HG03432 (cell line): ENCODE results near the gene THOC7.

Experiments used
- ATAC-seq: cut with Tn5 transposase; IDR thresholded peaks from one replicate; pipeline ENCODE4 v1.9.1; 2021; ENCODE audit warnings: mild to moderate bottlenecking, moderate library complexity; ENCODE audit not compliant: unreplicated experiment

Gene THOC7

DNA sequence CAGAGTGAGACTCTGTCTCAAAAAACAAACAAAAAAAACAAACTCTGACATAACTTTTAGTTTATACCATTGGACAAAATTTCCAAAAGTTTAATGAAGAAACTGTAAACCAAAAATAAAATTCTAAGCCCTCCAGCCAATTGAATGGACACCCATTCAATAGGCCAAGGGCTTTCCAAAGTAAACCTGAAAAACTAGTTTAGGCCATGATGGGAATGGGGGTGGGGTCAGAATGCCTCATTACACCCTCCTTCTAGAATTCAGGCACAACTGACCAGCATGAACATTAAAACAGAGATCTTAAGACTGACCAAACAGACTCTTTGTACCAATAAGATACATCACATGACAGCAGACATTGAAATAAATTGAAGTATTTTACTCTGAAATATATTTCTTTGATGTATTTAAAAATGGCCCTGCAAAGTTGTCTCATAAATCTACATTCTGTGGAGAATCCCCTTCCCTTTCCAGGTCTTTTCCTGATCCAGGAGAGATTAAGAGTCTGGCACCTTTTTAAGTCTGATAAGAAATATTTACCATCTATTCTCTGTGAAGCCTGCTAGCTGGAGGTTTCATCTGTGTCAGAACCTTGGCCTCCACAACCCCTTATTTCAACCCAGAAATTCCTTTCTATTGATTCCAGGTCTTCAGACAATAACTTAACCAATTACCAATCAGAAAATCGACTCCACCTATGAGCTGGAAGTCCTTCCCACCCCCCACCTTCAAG, 15.7 kb downstream of the THOC7 start:
- no peak for ATAC-seq

GRCh38 chr3:63845215-63845614, 18.4 kb downstream of the THOC7 start:
- ATAC-seq: no peak

- ATAC-seq: no peak
Measured at GRCh38 chr3:63842127-63842526, 21.5 kb downstream of the THOC7 start.

GRCh38 chr3:63841704-63842103, 21.9 kb downstream of the THOC7 start:
- no peak for ATAC-seq

- no peak for ATAC-seq
Measured at GRCh38 chr3:63832395-63832794, 31.2 kb downstream of the THOC7 start.

- ATAC-seq: no peak
Measured at GRCh38 chr3:63830526-63830925, 33.1 kb downstream of the THOC7 start.

DNA sequence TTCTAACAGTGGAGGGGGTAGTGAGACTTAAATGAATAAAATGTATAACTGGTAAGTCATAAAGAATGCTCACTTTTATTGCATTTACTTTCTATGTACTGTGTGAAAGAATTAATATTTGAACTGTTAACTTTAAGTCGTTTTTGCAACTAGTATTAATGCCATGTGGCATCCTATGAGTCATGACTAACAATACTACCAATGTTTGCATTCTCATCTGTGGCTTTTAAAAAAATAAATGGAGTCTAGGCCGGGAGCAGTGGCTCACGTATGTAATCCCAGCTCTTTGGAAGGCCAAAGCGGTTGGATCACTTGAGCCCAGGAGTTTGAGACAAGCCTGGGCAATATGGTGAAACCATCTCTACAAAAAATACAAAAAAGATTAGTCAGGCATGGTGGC, 39.3 kb downstream of the THOC7 start:
- no peak for ATAC-seq

DNA sequence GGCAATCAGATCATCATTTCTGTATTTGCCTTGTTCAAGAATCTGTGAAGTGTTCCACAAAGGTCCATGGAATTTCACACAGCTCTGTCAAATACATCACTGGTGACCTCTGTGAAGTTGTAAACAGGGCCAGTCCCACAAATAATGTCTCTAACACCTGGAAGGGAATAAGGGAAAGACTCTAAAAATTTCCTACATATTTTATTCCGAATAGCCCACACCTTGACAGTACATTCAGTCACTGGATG, 44.5 kb downstream of the THOC7 start, which contains the start of gene C3orf49:
TSS of gene C3orf49 (plus strand) at position 149 of the 248 bp plus-strand sequence. CDS start 173 bp downstream, outside the sequence.
- ATAC-seq: no peak

GRCh38 chr3:63818282-63819150, 45.1 kb downstream of the THOC7 start:
- ATAC-seq: peak; percentile 84

DNA sequence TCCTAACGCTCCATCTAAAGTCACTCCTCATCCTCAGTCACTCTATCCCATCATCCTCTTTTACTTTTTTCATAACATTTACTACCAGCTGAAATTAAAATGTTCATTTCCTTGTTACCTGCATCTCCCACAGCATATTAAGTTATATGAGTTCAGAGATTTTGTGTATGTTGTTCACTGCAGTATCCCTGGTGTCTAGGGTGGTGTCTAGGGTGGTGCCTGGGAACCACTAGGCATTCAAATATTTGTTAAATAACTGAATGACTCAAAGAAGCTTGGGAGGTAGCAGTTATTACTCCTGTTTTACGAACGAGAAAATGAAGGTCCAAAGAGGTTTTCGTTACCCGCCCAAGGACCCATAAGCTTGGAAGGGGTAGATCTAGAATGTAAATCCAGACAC, 46.4 kb downstream of the THOC7 start:
- no peak for ATAC-seq

GRCh38 chr3:63814237-63814636, 49.4 kb downstream of the THOC7 start:
- no peak for ATAC-seq

DNA sequence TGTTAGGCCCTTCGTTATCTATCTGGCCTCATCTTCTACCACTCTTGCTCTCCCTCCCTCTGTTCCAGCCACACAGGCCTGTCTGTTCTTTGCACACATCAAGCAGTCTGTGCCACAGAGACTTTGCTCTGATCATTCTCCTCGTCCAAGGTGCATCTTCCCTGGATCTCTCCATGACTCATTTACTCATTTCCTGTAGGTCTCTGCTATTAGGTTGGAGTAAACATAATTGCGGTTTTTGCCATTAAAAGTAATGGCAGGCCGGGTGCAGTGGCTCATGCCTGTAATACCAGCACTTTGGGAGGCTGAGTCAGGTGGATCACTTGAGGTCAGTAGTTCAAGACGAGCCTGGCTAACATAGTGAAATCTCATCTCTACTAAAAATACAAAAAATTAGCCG, 54.0 kb downstream of the THOC7 start:
- ATAC-seq: no peak

DNA sequence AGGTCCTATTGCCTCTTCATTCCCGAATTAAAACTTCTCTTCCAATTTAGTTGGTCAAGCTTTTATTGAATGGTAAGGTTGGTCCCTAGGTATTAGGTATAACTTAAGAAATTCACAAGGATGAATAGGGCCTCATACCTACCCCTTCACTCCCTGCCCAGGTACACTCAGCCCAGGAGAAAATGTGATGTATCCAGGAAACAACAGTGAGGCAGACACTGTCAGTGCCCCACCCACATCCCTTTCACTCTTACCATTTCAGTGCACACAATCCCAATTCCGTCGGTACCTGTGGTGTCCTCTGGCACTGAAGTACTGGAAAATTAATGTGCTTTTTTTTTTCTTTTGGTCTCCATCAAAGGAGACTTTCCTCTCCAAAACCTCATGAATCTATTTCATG, 55.0 kb downstream of the THOC7 start:
- ATAC-seq: no peak

- ATAC-seq: no peak
Measured at GRCh38 chr3:63807961-63808565, 55.5 kb downstream of the THOC7 start.

DNA sequence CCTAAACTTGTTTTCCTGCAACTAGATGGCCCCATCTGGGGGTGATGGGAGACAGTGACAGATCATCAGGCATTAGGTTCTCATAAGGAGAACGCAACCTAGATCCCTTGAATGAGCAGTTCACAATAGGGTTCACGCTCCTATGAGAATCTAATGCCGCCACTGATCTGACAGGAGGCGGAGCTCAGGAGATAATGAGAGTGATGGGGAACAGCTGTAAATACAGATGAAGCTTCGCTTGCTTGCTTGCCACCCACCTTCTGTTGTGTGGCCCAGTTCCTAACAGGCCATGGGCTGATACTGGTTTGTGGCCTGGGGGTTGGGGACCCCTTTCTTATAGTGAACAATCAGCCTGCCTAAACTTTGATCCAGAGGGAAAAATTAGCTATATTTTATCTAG, 59.7 kb downstream of the THOC7 start:
- ATAC-seq: no peak

- no peak for ATAC-seq
Measured at GRCh38 chr3:63800097-63800496, 63.5 kb downstream of the THOC7 start.

- ATAC-seq: no peak
Measured at GRCh38 chr3:63798949-63799348, 64.7 kb downstream of the THOC7 start.

DNA sequence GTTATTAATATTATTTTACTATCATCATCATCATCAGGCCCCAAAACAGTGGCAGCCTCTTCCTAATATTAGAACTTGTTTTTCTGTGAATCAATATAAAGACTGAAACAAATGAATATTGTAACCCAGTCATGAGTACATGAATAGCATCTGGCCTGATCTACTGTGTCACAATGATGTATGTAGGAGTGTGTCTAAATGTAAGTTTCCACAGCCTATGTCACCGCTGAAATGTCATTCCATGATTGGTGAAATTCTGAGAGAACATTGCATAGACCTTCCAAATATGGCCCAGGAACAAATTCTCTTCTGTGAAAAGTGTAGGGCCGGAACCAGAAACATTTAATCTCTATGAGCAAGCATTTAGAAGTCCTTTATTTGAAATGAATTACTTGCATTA, 65.1 kb downstream of the THOC7 start:
- ATAC-seq: no peak

- no peak for ATAC-seq
Measured at GRCh38 chr3:63795438-63795837, 68.2 kb downstream of the THOC7 start.

DNA sequence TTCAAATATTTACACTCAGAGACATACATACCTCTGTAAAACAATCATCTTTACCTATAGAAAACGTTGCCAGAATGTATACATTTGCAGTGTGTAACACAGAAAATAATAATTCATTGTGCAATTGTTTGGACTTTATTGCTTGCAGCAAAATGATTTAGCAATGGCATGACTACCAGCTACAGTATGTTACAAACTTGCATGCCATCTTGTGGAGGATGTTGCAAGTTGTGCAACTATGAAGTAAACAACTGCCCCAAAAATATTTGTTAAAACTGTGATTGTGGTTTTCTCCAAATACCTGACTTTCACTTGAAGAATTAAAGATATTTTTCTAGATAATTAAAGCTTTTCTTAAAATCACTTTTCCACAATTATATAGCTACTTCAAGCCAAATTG, 71.6 kb downstream of the THOC7 start:
- no peak for ATAC-seq
